GM23338 (cell line): ENCODE data around the gene NUCB2.
"Not testable (repeated sequence)": the region's sequence is repeated elsewhere in the genome, so short reads cannot be mapped to it uniquely, and the experiment has no call there.

Experiments used
- CREB1 ChIP-seq: fragments of 250-450 bp; sonication (Bioruptor Pico); IDR thresholded peaks from 2 replicates; pipeline ENCODE4 v1.5.0; 2020; ENCODE audit warnings: low read depth, mild to moderate bottlenecking, moderate library complexity
- EZH2 ChIP-seq: fragments of 200-600 bp; sonication (generic); IDR thresholded peaks from one replicate; pipeline ENCODE4 v1.8.0; 2017; ENCODE audit warnings: antibody characterized with exemption, mild to moderate bottlenecking, low read depth; ENCODE audit not compliant: unreplicated experiment
- EZH2phosphoT487 ChIP-seq: fragments of 200-600 bp; sonication (generic); IDR thresholded peaks from one replicate; pipeline ENCODE4 v1.8.1; 2018; ENCODE audit warnings: antibody characterized with exemption; ENCODE audit not compliant: unreplicated experiment
- JUNB ChIP-seq: IDR thresholded peaks from one replicate; pipeline ENCODE4 v1.6.1; 2016; ENCODE audit warnings: antibody characterized with exemption; ENCODE audit not compliant: unreplicated experiment
- POLR2AphosphoS5 ChIP-seq: IDR thresholded peaks from 2 replicates; pipeline ENCODE4 v1.6.1; 2016; ENCODE audit warnings: antibody characterized with exemption, low read depth
- STAT1 ChIP-seq: IDR thresholded peaks from one replicate; pipeline ENCODE4 v1.6.1; 2016; ENCODE audit warnings: antibody characterized with exemption; ENCODE audit not compliant: unreplicated experiment
- ZNF331 ChIP-seq: fragments of 250-450 bp; sonication (Bioruptor Pico); IDR thresholded peaks from 2 replicates; pipeline ENCODE4 v1.5.0; 2020; ENCODE audit warnings: low read depth, mild to moderate bottlenecking, moderate library complexity
- TF ChIP-seq, protein P1 (sequence below), 2 experiments: fragments of 200-600 bp in 1 of 2; sonication (generic) in 1 of 2; conservative IDR thresholded peaks; 2 replicates each; pipeline versions ENCODE4 v1.5.1 to v1.6.1; 2016 to 2017; ENCODE audit warnings: antibody characterized with exemption in 2 of 2, low read depth in 2 of 2, mild to moderate bottlenecking in 2 of 2, moderate library complexity in 1 of 2
- TF ChIP-seq, protein P2 (sequence below): IDR thresholded peaks from one replicate; pipeline ENCODE4 v1.6.1; 2018; ENCODE audit warnings: antibody characterized with exemption; ENCODE audit not compliant: unreplicated experiment
- TF ChIP-seq, protein P3 (sequence below): IDR thresholded peaks from 2 replicates; pipeline ENCODE4 v1.6.1; 2016; ENCODE audit warnings: antibody characterized with exemption

DNA sequence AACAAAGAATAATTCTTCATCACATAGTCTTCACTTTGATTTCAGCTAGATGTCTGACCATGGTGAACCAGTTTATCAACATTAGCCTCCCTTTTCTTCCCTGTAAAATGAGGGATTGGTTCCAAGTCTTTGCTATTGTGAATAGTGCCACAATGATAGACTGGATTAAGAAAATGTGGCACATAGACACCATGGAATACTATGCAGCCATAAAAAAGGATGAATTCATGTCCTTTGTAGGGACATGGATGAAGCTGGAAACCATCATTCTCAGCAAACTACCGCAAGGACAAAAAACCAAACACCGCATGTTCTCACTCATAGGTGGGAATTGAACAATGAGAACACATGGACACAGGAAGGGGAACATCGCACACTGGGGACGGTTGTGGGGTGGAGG lies 33.6 kb upstream of the NUCB2 start:
- TF ChIP-seq EZH2; POLR2AphosphoS5; EZH2phosphoT487; JUNB; STAT1; CREB1 (CRISPR knock-in tag); ZNF331: not testable (repeated sequence)
- TF ChIP-seq, protein P1, sequence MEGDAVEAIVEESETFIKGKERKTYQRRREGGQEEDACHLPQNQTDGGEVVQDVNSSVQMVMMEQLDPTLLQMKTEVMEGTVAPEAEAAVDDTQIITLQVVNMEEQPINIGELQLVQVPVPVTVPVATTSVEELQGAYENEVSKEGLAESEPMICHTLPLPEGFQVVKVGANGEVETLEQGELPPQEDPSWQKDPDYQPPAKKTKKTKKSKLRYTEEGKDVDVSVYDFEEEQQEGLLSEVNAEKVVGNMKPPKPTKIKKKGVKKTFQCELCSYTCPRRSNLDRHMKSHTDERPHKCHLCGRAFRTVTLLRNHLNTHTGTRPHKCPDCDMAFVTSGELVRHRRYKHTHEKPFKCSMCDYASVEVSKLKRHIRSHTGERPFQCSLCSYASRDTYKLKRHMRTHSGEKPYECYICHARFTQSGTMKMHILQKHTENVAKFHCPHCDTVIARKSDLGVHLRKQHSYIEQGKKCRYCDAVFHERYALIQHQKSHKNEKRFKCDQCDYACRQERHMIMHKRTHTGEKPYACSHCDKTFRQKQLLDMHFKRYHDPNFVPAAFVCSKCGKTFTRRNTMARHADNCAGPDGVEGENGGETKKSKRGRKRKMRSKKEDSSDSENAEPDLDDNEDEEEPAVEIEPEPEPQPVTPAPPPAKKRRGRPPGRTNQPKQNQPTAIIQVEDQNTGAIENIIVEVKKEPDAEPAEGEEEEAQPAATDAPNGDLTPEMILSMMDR (conservative IDR thresholded peaks at IDR 0.05; ENCODE audit: low read depth in 2 of 2) = not testable (repeated sequence)
- TF ChIP-seq, protein P2, sequence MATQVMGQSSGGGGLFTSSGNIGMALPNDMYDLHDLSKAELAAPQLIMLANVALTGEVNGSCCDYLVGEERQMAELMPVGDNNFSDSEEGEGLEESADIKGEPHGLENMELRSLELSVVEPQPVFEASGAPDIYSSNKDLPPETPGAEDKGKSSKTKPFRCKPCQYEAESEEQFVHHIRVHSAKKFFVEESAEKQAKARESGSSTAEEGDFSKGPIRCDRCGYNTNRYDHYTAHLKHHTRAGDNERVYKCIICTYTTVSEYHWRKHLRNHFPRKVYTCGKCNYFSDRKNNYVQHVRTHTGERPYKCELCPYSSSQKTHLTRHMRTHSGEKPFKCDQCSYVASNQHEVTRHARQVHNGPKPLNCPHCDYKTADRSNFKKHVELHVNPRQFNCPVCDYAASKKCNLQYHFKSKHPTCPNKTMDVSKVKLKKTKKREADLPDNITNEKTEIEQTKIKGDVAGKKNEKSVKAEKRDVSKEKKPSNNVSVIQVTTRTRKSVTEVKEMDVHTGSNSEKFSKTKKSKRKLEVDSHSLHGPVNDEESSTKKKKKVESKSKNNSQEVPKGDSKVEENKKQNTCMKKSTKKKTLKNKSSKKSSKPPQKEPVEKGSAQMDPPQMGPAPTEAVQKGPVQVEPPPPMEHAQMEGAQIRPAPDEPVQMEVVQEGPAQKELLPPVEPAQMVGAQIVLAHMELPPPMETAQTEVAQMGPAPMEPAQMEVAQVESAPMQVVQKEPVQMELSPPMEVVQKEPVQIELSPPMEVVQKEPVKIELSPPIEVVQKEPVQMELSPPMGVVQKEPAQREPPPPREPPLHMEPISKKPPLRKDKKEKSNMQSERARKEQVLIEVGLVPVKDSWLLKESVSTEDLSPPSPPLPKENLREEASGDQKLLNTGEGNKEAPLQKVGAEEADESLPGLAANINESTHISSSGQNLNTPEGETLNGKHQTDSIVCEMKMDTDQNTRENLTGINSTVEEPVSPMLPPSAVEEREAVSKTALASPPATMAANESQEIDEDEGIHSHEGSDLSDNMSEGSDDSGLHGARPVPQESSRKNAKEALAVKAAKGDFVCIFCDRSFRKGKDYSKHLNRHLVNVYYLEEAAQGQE = not testable (repeated sequence)
- TF ChIP-seq, protein P3, sequence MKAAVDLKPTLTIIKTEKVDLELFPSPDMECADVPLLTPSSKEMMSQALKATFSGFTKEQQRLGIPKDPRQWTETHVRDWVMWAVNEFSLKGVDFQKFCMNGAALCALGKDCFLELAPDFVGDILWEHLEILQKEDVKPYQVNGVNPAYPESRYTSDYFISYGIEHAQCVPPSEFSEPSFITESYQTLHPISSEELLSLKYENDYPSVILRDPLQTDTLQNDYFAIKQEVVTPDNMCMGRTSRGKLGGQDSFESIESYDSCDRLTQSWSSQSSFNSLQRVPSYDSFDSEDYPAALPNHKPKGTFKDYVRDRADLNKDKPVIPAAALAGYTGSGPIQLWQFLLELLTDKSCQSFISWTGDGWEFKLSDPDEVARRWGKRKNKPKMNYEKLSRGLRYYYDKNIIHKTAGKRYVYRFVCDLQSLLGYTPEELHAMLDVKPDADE = not testable (repeated sequence)
